PC-9 (cell line): ENCODE data around the gene PTGES. TPM values are rescaled to one million over a fixed set of nuclear protein-coding genes. Genes with fewer than 3 reads are reported as not detected.
A peak's percentile ranks its signal among the peaks of the same experiment; 100 is the strongest.

Experiments
- BruUV-seq: library from RNA; stranded (reverse); fragments of 400-500 nt; replicated peaks from 2 replicates; lab custom pipeline; 2021; lab: Mats Ljungman, UMichigan
- CTCF ChIA-PET: fragments of 300-600 bp; sonication (Branson Sonifier 250); formaldehyde crosslinking; loops from one replicate; lab custom pipeline; 2022; ENCODE audit warnings: antibody characterized with exemption; lab: Charles Lee
- POLR2A ChIA-PET: fragments of 300-600 bp; sonication (Branson Sonifier 250); formaldehyde crosslinking; loops from one replicate; lab custom pipeline; 2022; ENCODE audit warnings: antibody characterized with exemption; ENCODE audit not compliant: unreplicated experiment; lab: Charles Lee
- DNase-seq, 2 experiments: peaks; one replicate each; pipeline versions ENCODE4 v3.0.0 to v3.0.0-alpha.2; 2015 to 2022; ENCODE audit warnings: mixed read lengths in 1 of 2
- H2AFZ ChIP-seq: fragments of 200-600 bp; sonication (generic); 2 replicates; pipeline ENCODE4 v1.8.1; 2017; ENCODE audit warnings: antibody characterized with exemption
- H3F3A ChIP-seq: fragments of 200-600 bp; sonication (generic); 2 replicates; pipeline ENCODE4 v1.8.1; 2017; ENCODE audit warnings: antibody characterized with exemption, mild to moderate bottlenecking, low read depth; ENCODE audit not compliant: insufficient read depth
- H3K27ac ChIP-seq: fragments of 200-600 bp; sonication (generic); 2 replicates; pipeline ENCODE4 v1.6.1; 2016; ENCODE audit warnings: mixed run types
- H3K27me3 ChIP-seq: fragments of 200-600 bp; sonication (generic); 2 replicates; pipeline ENCODE4 v1.6.1; 2016; ENCODE audit warnings: low read depth, mixed run types; ENCODE audit not compliant: insufficient read depth
- H3K36me3 ChIP-seq: fragments of 200-600 bp; sonication (generic); 2 replicates; pipeline ENCODE4 v1.6.1; 2016; ENCODE audit warnings: low read depth, mixed run types
- H3K4me1 ChIP-seq: fragments of 200-600 bp; sonication (generic); replicated peaks from 2 replicates; pipeline ENCODE4 v1.6.1; 2016; ENCODE audit warnings: mixed run types; ENCODE audit not compliant: insufficient read depth
- H3K4me2 ChIP-seq: fragments of 200-600 bp; sonication (generic); 2 replicates; pipeline ENCODE4 v1.6.1; 2017; ENCODE audit warnings: mixed run types
- H3K4me3 ChIP-seq: fragments of 200-600 bp; sonication (generic); 2 replicates; pipeline ENCODE4 v1.6.1; 2016; ENCODE audit warnings: mixed run types
- H3K79me2 ChIP-seq: fragments of 200-600 bp; sonication (generic); 2 replicates; pipeline ENCODE4 v1.6.1; 2017; ENCODE audit warnings: low read depth, mixed run types
- H3K9me2 ChIP-seq: fragments of 200-600 bp; sonication (generic); 2 replicates; pipeline ENCODE4 v1.8.1; 2017; ENCODE audit warnings: mild to moderate bottlenecking; ENCODE audit not compliant: insufficient read depth
- H3K9me3 ChIP-seq: fragments of 200-600 bp; sonication (generic); 2 replicates; pipeline ENCODE4 v1.8.1; 2016; ENCODE audit warnings: low read depth; ENCODE audit not compliant: insufficient read depth
- H4K20me1 ChIP-seq: fragments of 200-600 bp; sonication (generic); 2 replicates; pipeline ENCODE4 v1.8.1; 2017; ENCODE audit not compliant: insufficient read depth
- CTCF ChIP-seq: fragments of 200-600 bp; sonication (generic); conservative IDR thresholded peaks from 2 replicates; pipeline ENCODE4 v1.6.1; 2017; ENCODE audit warnings: mixed run types, antibody characterized with exemption, mild to moderate bottlenecking, moderate library complexity
- EZH2 ChIP-seq: fragments of 200-600 bp; sonication (generic); IDR thresholded peaks from 2 replicates; pipeline ENCODE4 v1.8.0; 2017; ENCODE audit warnings: antibody characterized with exemption, low read depth
- intact Hi-C: fragments of 100-400 bp; cut with micrococcal nuclease; formaldehyde crosslinking; loops from one replicate; pipeline ENCODE4 v1.10.0; 2022; ENCODE audit not compliant: unreplicated experiment
- total RNA-seq: library from RNA; stranded (reverse); gene quantifications from 2 replicates; pipeline ENCODE4 v1.2.3, GENCODE V29; 2021

The PTGES gene
- total RNA-seq, 1 experiment from 2014 or later: 119 TPM

- CTCF ChIA-PET: interaction anchor here (0.5 to 1.1 kb wide), 3 partner anchors 36 to 328 kb away, joined by 3 to 5 read pairs (median 3); no protein-coding TSS in a partner anchor
- Histone ChIP-seq H2AFZ (peak overlapping the region; percentile 83), H3K79me2 (no peaks in the 10 kb centered on the region), H3K4me1 (peaks cover 4% of the 10 kb centered on the region; the same call in 1 of the 2 replicates), H3K27me3 (peaks cover 8% of the 10 kb centered on the region; the same call in 1 of the 2 replicates), H4K20me1 (no peaks in the 10 kb centered on the region), H3K9me2 (no peaks in the 10 kb centered on the region), H3K27ac (no peak overlapping the region), H3K4me3 (peak overlapping the region; percentile 66), H3K4me2 (peak overlapping the region; percentile 96), H3F3A (no peaks in the 10 kb centered on the region), H3K9me3 (no peaks in the 10 kb centered on the region), H3K36me3 (no peaks in the 10 kb centered on the region)
- DNase-seq: peak in 1 of 2 experiments; percentile 35
- BruUV-seq: no TSS peak
- TF ChIP-seq EZH2 (no peak), CTCF (no peak)
- POLR2A ChIA-PET: interaction anchor here (0.6 kb wide), 2 partner anchors 23 to 36 kb away, joined by 3 to 6 read pairs; no protein-coding TSS in a partner anchor
- intact Hi-C loops: no loop called here
Observed at GRCh38 chr9:129696944-129697655, 55.7 kb downstream of the PTGES start.

- Histone ChIP-seq H3K4me3 (no peak overlapping the region), H2AFZ (no peak overlapping the region), H3F3A (no peaks in the 10 kb centered on the region), H3K4me2 (no peak overlapping the region), H3K4me1 (peaks cover 4% of the 10 kb centered on the region; the same call in 1 of the 2 replicates), H3K27me3 (peaks cover 8% of the 10 kb centered on the region; the same call in 1 of the 2 replicates), H4K20me1 (no peaks in the 10 kb centered on the region), H3K27ac (no peak overlapping the region), H3K79me2 (no peaks in the 10 kb centered on the region), H3K9me2 (no peaks in the 10 kb centered on the region), H3K36me3 (no peaks in the 10 kb centered on the region), H3K9me3 (no peaks in the 10 kb centered on the region)
- ChIA-PET POLR2A (no interaction called here), CTCF (no interaction called here)
- DNase-seq: no peak
- no TSS peak for BruUV-seq
- intact Hi-C loops: no loop called here
- TF ChIP-seq EZH2 (no peak), CTCF (no peak)
Observed at GRCh38 chr9:129695870-129696269, 57.0 kb downstream of the PTGES start.

- intact Hi-C loops: no loop called here
- ChIA-PET CTCF (no interaction called here), POLR2A (no interaction called here)
- Histone ChIP-seq H3K4me2 (no peak overlapping the region), H3K4me1 (peaks cover 4% of the 10 kb centered on the region; the same call in 1 of the 2 replicates), H3K79me2 (no peaks in the 10 kb centered on the region), H2AFZ (no peak overlapping the region), H3K4me3 (no peak overlapping the region), H3K36me3 (no peaks in the 10 kb centered on the region), H3K27me3 (peaks cover 8% of the 10 kb centered on the region; the same call in 1 of the 2 replicates), H4K20me1 (no peaks in the 10 kb centered on the region), H3K9me3 (no peaks in the 10 kb centered on the region), H3K27ac (no peak overlapping the region), H3F3A (no peaks in the 10 kb centered on the region), H3K9me2 (no peaks in the 10 kb centered on the region)
- BruUV-seq: no TSS peak
- DNase-seq: no peak
- TF ChIP-seq EZH2: no peak
Observed at GRCh38 chr9:129694243-129694646, 58.6 kb downstream of the PTGES start.
